ENCODE measurements around the gene FAM25C. TPM values are rescaled to one million over a fixed set of nuclear protein-coding genes. Genes with fewer than 3 reads are reported as not detected.
"Not testable (repeated sequence)": the region's sequence is repeated elsewhere in the genome, so short reads cannot be mapped to it uniquely, and the experiment has no call there.

Gene FAM25C
- not detected in 2 replicates for total RNA-seq (ENCODE audit: low replicate concordance)

DNA sequence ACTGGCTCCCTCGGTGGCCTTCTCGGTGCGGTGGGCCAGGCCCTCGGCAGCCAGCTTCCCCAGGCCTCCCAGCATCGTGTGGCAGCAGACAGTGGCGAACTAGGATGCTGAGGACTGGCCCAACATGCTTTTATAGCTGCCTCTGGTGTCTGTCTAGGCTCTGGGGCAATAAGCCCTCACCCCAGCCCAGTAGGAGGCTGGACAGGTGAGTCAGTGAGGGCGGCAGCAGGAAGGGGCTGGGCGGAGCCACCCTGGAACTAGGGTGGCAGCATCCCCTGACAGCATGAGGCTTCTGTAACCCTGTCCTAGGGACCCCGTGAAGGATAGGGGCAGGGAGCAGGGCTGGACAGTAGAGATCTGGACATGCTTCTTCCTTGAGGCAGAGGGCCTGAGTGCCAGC lies at the start of gene FAM25C:
TSS of gene FAM25C (minus strand) at position 101 of the 400 bp plus-strand sequence. CDS start at position 75, 26 bp downstream.
- not testable (repeated sequence) for DNase-seq (ENCODE audit: low read depth); H3K4me3 ChIP-seq (ENCODE audit: low read depth, low read length)

DNA sequence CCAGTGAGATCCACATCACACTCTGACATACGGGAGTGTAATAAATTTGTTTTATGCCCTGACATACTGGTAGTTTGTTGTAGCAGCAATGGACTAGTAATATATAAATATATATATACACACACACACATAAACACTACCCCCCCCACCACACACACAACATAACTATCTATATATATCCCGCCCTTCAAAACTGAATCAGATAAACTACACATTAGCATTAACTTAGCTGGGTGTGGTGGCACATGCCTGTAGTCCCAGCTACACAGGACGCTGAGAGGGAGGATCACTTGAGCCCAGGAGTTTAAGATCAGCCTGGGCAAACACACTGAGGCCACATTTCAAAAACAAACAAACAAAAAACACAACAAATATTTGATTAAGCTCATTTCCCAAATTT lies 45.0 kb upstream of the FAM25C start:
- DNase-seq (ENCODE audit: low read depth); H3K4me3 ChIP-seq (ENCODE audit: low read depth, low read length): not testable (repeated sequence)

DNA sequence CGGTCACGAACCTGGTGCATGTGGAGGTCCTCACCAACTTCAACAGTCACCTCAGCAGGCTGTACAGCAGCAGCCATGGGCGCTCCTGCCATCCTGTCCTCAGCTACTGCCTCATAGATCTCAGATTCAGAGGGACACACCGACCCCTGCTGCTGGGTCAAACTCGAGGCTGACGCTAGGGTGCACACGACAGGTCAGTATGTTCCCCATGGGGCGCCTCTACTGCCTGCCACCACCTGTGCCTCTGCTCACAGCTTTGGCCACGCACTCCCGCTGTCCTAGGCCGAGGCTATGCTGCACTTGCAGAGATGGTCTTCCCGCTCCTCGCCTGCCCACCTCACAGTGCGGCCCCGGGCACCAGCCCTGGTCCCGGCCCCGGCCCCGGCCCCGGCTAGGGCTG lies 31.8 kb upstream of the FAM25C start:
- not testable (repeated sequence) for DNase-seq (ENCODE audit: low read depth); H3K4me3 ChIP-seq (ENCODE audit: low read depth, low read length)

DNA sequence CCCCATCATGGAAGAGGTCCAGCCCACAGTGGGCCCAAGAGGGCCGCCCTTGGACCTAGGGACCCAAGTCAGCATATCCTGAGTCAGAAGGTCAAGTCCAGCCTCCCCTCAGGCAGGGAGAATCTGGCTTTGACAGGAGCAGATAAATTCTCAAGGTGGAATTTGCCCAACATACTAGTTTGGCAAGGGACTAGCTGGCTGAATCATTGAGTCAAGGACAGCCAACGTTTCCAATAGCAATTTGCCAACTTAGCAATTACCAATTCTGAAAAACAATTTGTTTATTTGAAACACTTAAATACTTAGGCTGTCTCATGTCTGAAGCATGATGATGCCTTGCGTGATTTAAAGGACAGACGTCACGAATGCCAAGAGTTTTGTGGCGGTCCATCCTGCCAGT lies 2.7 kb upstream of the FAM25C start:
- not testable (repeated sequence) for DNase-seq (ENCODE audit: low read depth); H3K4me3 ChIP-seq (ENCODE audit: low read depth, low read length)

DNA sequence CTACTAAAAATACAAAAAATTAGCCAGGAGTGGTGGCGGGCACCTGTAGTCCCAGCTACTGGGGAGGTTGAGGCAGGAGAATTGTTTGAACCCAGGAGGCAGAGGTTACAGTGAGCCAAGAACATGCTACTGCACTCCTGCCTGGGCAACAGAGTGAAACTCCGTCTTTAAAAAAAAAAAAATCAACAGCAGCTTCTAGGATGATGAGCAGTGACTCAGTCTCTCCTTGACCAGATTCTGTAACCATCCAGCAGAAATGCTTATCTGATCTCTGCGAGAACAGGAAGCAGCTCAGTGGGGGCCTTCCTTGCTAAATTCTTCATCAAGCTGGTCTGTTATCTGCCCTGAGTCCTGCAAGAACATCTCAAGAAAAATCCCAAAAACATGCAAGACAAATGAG lies 5.5 kb downstream of the FAM25C start:
- DNase-seq (ENCODE audit: low read depth): peak; percentile 17
- H3K4me3 ChIP-seq (ENCODE audit: low read depth, low read length): not testable (repeated sequence)

DNA sequence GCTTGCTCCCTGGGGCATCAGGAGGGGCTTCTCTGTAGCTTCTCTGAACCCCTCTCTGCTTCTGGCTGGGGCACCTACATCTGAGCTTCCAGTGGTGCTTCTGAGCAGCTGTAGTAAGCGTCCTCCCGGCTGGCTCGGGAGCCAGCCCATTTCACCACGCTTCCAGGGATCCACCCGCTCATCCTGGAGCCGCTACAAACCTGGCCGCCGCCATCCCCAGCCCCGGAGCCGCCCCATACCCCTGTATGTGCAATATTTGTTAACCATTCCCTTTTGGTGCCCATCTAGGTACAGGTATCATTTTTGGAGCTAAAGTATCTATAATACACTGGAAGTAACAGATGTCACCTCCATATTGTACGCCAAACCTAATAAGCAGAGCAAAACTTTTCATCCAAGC lies 7.0 kb downstream of the FAM25C start:
- DNase-seq (ENCODE audit: low read depth); H3K4me3 ChIP-seq (ENCODE audit: low read depth, low read length): not testable (repeated sequence)

DNA sequence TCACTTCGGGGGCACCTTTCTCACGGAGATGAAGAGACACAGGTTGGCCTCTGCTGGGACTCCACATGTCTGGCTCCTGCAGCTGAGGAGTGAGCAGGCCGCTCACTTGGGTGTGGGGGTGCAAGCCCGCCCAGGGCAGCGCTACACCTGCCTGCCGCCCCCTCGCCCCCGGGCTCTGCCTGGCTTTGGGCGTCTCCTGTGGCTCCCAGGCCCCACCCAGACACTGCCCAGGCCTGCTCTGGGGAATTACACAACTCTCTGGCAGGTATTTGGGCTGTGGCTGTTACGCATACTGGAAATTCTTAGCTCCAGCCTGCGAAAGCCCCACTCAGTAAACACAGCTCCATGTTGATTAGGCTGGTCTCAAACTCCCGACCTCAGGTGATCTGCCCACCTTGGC lies 7.9 kb downstream of the FAM25C start:
- not testable (repeated sequence) for H3K4me3 ChIP-seq (ENCODE audit: low read depth, low read length); DNase-seq (ENCODE audit: low read depth)

DNA sequence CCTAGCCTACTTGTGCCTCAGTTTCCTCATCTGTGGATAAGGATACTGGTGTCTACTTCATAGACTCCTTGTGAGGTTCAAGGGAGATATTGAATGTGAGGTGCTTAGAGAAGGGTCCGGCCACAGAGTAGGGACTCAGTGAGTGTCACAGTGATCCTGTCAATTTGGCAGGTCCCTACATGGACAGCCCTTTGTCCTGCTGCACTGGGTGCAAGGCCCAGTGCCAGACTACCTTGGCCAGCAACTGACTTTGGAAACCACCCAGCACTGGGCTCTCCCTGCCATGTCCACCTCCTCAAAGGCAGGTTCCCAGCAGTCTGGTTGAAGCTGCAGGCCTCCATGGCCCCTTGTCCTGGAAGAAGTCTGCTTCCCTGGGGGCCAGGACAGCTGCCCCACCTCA lies 9.5 kb downstream of the FAM25C start:
- not testable (repeated sequence) for H3K4me3 ChIP-seq (ENCODE audit: low read depth, low read length); DNase-seq (ENCODE audit: low read depth)

DNA sequence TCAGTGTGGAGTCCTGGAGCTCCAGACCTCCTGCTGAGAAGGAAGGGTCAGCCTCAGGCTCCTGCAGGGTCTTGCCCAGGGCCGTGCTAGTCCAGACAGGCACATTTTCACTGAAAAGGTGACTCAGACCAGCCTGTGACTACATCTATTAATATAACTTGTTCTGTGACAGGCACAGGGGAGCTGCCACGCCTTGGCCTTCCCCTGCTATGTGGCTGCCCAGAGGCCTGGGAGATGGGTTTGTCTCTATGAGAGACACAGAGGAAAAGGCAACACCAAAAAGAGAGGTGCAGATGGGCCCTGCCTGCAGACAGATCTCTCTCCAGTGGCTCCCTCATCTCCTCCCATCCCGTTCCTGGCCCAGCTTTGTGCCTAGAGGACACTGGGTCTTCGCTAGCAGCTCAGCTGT lies 10.0 kb downstream of the FAM25C start:
- not testable (repeated sequence) for DNase-seq (ENCODE audit: low read depth); H3K4me3 ChIP-seq (ENCODE audit: low read depth, low read length)

DNA sequence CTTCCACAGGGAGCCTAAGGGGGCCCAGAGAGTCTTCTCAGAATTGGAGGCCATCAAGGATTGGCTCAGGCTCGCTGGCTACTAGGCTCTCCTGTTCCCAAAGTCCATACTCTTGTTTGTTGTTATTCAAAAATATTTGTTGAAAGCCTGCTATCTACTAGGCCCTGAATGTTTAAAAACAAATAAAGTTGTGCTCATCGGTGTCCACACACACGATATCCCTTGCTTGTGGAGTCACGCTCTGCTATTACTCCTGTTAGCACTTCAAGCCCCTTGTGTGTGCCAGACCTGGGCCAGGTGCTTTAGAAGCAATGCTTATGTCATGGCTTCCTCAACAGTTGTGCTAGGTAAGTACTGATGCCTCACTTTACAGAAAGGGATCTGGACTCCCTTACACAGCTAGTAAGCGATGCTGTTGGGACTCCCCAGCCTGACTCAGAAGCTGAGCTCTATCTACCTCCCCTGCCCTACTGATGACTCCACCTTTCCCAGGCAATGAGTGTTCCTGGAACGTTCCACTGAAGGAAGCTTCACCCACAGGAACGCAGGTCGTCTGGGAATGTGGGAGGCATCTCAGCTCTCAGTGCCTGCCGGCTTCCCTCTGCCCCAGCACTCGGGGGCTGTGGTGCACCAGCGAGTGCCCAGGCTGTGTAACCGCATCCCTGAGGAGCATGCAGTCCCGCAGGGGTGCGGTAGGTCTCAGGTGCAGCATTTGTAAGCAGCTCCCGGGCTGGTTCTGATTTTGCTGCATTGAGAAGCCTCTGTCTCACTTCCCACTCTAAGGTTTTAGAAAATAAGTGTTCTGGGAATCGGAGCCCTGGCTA lies 10.7 kb downstream of the FAM25C start:
- not testable (repeated sequence) for H3K4me3 ChIP-seq (ENCODE audit: low read depth, low read length)
- DNase-seq (ENCODE audit: low read depth): peak; percentile 51

DNA sequence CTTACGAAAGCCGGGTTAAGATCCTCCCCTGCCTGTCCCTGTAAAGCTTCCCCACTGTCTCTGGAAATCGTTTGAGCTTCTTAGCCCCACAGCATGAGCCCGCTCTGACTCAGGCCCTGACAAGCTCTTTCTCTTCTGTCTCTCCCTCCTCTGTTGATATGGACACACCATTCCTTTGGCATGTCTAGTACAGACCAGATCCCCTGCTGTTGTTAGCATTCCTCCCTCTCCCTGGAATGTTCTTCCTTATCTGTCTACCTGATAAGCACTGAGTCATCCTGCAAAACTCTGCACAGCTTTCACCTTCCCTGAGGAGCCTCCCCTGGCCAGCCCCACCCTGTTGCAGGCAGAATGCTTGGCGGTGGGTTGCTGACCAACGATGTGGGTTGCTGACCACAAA lies 11.6 kb downstream of the FAM25C start:
- not testable (repeated sequence) for H3K4me3 ChIP-seq (ENCODE audit: low read depth, low read length); DNase-seq (ENCODE audit: low read depth)

DNA sequence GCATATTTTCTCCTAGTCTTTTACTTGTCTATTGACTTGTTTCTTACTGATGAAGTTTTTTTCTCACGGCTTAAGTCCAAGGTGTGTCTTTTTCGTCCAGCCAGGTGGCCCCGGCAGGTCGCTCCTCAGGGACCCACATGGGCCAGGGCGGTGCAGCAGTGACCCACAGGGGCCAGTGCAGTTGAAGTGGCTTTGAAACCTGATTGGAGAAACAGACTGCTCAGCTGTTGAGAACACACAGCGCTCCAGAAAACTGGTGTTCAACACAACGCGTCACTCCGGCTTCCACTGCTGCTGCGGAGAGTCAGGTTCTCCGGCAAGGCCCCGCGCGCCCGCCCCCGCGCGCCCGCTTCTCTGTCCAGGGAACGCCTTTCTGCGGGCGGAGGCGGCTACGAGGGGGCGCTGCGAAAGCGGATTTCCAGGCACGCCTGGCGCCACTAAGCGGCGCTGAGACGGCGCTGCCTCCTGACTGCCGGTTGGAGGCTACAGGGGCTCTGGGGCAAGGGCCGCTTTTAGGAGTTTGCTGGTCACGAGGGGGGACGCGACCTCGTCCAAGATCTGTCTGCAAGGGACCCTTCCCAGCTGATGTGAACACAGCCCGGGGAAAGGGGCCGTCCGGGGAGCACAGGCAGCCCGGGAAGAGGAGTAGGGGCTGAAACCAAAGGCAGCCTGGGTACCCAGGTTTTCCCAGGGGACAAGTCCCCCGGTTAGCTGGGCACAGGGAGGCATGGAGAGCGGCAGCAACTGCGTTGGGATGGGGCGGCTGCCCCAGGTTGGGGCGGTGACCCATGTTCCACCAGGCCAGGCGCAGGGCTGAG lies 13.0 kb downstream of the FAM25C start:
- DNase-seq (ENCODE audit: low read depth); H3K4me3 ChIP-seq (ENCODE audit: low read depth, low read length): not testable (repeated sequence)

DNA sequence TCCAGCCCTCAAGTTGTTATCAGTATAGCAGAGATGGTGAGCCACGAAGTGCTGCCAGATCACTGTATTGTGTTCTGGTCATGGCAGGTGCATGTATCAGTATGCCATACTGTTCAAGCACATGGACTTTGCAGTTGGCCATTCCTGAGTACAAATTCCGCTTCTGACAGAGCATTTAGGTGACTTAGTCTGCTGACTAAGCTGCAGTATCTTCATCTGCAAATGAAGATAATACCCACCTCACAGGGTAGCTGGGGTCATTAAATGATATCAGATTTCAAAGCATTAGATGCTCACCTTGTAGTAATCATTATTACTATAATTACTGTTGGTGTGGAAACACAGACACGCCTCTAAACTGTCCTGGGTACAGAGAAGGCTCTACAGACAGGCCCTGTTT lies 24.2 kb downstream of the FAM25C start:
- not testable (repeated sequence) for DNase-seq (ENCODE audit: low read depth); H3K4me3 ChIP-seq (ENCODE audit: low read depth, low read length)

DNA sequence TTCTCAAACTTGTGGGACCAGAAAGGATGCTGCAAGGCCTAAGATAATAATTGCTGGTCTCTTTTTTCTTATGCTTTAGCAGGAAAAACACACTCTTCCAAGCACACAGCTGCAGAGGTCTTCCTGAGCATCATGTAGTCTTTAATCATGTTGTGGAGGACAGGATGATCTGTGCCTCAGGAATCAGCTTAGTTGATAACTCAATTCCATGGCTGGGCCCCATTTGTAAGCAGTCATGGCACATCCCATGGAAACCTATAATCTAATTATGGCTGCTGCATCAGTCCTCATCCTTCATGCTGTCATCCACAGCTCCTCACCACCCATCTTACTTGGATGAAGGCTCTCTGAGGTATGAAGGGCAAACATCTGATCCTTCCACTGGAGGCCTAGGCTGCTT lies 26.5 kb downstream of the FAM25C start:
- not testable (repeated sequence) for H3K4me3 ChIP-seq (ENCODE audit: low read depth, low read length); DNase-seq (ENCODE audit: low read depth)

DNA sequence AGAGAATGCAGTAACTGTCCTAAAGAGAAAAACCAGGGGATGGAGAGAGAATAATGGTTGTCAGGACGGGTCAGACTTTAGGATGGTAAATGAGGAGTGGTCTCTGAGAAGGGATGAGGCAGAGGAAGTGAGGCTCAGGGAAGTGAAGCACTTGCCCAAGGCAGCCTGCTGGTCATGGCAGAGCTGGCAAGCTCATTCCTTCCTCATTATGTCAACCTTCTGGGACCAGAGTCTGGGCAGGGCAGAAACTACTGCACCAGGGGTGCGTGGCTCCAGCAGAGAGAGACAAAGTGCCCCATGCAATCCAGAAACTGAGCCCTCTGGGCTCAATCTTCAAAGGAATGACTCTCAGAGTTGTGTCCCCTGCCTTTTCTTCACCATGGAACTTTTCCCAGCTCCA lies 27.5 kb downstream of the FAM25C start:
- H3K4me3 ChIP-seq (ENCODE audit: low read depth, low read length); DNase-seq (ENCODE audit: low read depth): not testable (repeated sequence)

DNA sequence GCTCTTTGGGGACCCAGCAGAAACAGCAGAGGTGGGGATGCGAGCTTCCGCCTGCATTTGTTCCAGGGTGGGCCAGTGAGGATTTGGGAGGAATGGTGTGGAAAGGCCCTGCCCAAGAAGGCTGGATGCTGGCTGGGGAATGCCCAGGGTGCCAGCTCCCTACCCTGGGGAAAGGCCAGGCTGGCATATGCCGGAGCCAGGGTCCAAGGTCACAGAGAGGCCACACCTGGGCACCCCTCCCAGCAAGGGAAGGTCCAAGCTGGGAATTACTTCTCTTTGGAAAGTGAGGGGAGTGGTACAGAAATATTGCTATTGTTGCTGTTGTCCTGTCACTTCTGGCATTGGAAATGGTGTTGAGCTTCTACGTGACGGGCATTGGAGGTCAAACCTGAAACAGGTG lies 28.0 kb downstream of the FAM25C start:
- not testable (repeated sequence) for H3K4me3 ChIP-seq (ENCODE audit: low read depth, low read length); DNase-seq (ENCODE audit: low read depth)

DNA sequence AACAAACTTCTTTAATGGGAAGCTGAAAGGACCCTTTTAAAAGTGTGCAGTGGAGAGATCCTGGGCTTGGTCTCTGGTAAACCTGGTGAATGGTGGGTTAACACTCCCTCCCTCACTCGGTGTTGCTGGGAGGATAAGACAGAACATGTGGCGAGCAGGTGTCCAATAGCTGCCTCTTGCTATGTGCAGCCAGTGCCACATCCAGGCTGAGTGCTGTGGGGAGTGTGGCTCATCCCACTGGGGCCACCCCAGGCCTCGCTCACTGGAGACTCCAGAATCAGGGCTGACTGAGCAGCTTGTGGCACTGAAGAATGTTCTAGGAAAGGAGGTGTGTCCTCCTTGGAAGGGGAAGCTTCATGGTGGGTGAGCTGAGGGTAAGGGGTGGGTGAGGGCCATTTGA lies 29.5 kb downstream of the FAM25C start:
- not testable (repeated sequence) for H3K4me3 ChIP-seq (ENCODE audit: low read depth, low read length); DNase-seq (ENCODE audit: low read depth)

DNA sequence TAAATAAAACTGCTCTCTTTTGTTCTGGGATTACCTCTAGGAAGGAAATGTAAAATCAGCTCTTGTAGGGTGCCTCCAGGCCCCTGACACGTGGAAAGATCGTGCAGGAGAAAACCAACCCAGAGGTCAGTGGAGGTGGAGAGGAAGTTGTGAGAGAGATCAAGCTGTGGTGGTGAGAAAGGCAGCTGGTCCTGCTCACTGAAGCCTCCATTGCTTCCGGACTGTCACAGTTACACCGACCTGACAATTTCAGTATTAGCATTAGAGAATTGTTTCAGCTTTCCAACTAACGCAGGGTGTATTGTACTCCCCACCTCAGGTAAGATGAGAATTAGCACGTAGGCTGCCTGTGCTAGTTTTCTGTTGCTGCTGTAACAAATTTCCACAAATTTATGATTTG lies 30.6 kb downstream of the FAM25C start:
- H3K4me3 ChIP-seq (ENCODE audit: low read depth, low read length); DNase-seq (ENCODE audit: low read depth): not testable (repeated sequence)

DNA sequence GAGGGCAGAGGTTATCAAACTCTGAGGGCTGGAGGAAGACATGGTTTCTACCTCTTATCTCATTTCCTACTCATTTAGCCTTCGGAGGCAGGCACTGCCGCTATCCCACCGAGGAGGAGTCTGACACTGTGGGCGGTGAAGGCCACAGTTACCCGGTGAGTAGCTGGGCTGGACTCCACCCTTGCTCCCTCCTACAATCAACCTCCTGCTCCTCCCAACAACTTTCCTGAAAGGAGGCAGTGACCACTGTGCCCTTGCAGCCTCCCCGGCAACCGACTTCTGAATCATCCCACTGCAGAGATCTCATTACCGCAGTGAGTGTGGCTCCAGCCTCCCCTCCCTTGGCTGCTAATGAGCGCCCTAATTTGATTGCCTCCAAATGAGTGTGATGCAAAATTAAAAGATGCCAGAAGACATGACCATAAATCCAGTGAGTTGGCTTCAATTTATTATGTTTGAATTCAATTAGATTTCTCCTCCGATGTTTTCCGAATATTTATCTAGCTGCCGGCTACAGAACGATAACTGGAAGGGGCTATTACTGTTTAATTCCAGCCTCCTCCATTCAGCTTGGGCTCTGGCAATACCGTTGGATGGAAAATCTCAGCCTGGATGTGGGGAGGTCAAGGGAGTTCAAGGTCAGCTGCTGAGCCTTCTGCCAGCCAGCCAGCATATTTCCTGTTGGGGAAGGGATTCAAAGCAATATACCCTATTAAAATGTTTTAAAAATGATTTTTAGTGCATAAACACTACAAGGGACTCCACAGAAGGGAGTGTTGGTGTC lies 35.1 kb downstream of the FAM25C start:
- DNase-seq (ENCODE audit: low read depth); H3K4me3 ChIP-seq (ENCODE audit: low read depth, low read length): not testable (repeated sequence)

Data from fibroblast of the aortic adventitia (primary cell).